Activated CD4-positive, alpha-beta T cell treated with anti-CD3 and anti-CD28 coated beads, Interleukin-2, amount 50 U/mL, for 16 hours (primary cell): Measurements from ENCODE around the gene KCNMA1.
"Not testable (repeated sequence)": the region's sequence is repeated elsewhere in the genome, so short reads cannot be mapped to it uniquely, and the experiment has no call there.

Experiments
- DNase-seq: peaks from one replicate; pipeline ENCODE4 v3.0.0-alpha.2; 2020

KCNMA1 gene

GRCh38 chr10:77661674-77662073, 24.1 kb upstream of the KCNMA1 start:
- DNase-seq: no peak

- DNase-seq: no peak
These were observed 23.5 kb upstream of the KCNMA1 start for GRCh38 chr10:77661100-77661499.

- not testable (repeated sequence) for DNase-seq
These were observed 21.6 kb upstream of the KCNMA1 start for GRCh38 chr10:77659046-77659670.

- DNase-seq: no peak
These were observed 15.6 kb upstream of the KCNMA1 start for GRCh38 chr10:77653210-77653609.

- no peak for DNase-seq
These were observed 12.0 kb upstream of the KCNMA1 start for GRCh38 chr10:77649333-77650331.

GRCh38 chr10:77648472-77648871, 10.9 kb upstream of the KCNMA1 start:
- DNase-seq: no peak

GRCh38 chr10:77647543-77648293, 10.1 kb upstream of the KCNMA1 start:
- DNase-seq: no peak

GRCh38 chr10:77644557-77645243, 7.1 kb upstream of the KCNMA1 start:
- DNase-seq: no peak

- DNase-seq: peak; percentile 21
These were observed 6.3 kb upstream of the KCNMA1 start for GRCh38 chr10:77643795-77644468.

GRCh38 chr10:77641788-77642397, 4.3 kb upstream of the KCNMA1 start:
- DNase-seq: peak; percentile 66

- DNase-seq: no peak
These were observed 3.7 kb upstream of the KCNMA1 start for GRCh38 chr10:77641344-77641743.

- DNase-seq: no peak
These were observed 2.6 kb upstream of the KCNMA1 start for GRCh38 chr10:77640167-77640566.

- no peak for DNase-seq
These were observed 2.1 kb upstream of the KCNMA1 start for GRCh38 chr10:77639756-77640155.

GRCh38 chr10:77638321-77639101, 903 bp upstream of the KCNMA1 start:
- no peak for DNase-seq

- no peak for DNase-seq
These were observed 559 bp downstream of the KCNMA1 start for GRCh38 chr10:77636967-77637531.

GRCh38 chr10:77636282-77636966, 1.2 kb downstream of the KCNMA1 start:
- no peak for DNase-seq

- DNase-seq: no peak
These were observed 2.0 kb downstream of the KCNMA1 start for GRCh38 chr10:77635402-77636227.

- no peak for DNase-seq
These were observed 2.7 kb downstream of the KCNMA1 start for GRCh38 chr10:77634939-77635338.

GRCh38 chr10:77633376-77633775, 4.2 kb downstream of the KCNMA1 start:
- DNase-seq: no peak
